Sigmoid colon (tissue), 7 donors: ENCODE measurements around the gene XRRA1. TPM values are rescaled to one million over a fixed set of nuclear protein-coding genes. Genes with fewer than 3 reads are reported as not detected.

Experiments
- DNase-seq: peaks from one replicate; pipeline ENCODE4 v3.0.0-alpha.2; 2019
- H3K27ac ChIP-seq, 4 donors: fragments of 200-600 bp; sonication (generic); one replicate each; pipeline ENCODE4 v1.5.1; 2016 to 2019; ENCODE audit warnings: mild to moderate bottlenecking in 1 of 4
- H3K27me3 ChIP-seq, 3 donors: fragments of 200-600 bp; sonication (generic); one replicate each; pipeline ENCODE4 v1.5.1; 2019; ENCODE audit warnings: mild to moderate bottlenecking in 1 of 3
- H3K36me3 ChIP-seq, 4 donors: fragments of 200-600 bp; sonication (generic); one replicate each; pipeline ENCODE4 v1.5.1; 2016 to 2019
- H3K4me1 ChIP-seq, 4 donors: fragments of 200-600 bp; sonication (generic); one replicate each; pipeline ENCODE4 v1.5.1; 2017 to 2019
- H3K4me3 ChIP-seq, 4 donors: fragments of 200-600 bp; sonication (generic); one replicate each; pipeline ENCODE4 v1.5.1; 2017 to 2019; ENCODE audit warnings: mild to moderate bottlenecking in 2 of 4, moderate library complexity in 1 of 4
- H3K9me3 ChIP-seq, 4 donors: fragments of 200-600 bp in 3 of 4; sonication (generic) in 3 of 4; one replicate each; pipeline versions ENCODE4 v1.5.1 to v1.6.1; 2013 to 2019
- CTCF ChIP-seq, 4 experiments: fragments of 450-650 bp in 3 of 4; fragments of 200-600 bp in 1 of 4; IDR thresholded peaks; one replicate each; pipeline ENCODE4 v1.5.1; 2016 to 2019; ENCODE audit warnings: antibody characterized with exemption in 4 of 4, mild to moderate bottlenecking in 3 of 4, moderate library complexity in 2 of 4
- EP300 ChIP-seq, 4 donors: sonication (generic); formaldehyde crosslinking; IDR thresholded peaks; one replicate each; pipeline ENCODE4 v1.6.1; 2017; ENCODE audit warnings: antibody characterized with exemption in 4 of 4
- POLR2A ChIP-seq, 2 donors: fragments of 450-650 bp; IDR thresholded peaks; one replicate each; pipeline ENCODE4 v1.6.1; 2016; ENCODE audit warnings: antibody characterized with exemption in 2 of 2, mild to moderate bottlenecking in 2 of 2, moderate library complexity in 2 of 2
- POLR2AphosphoS5 ChIP-seq, 4 donors: sonication (generic); formaldehyde crosslinking; IDR thresholded peaks; one replicate each; pipeline ENCODE4 v1.6.1; 2017; ENCODE audit warnings: antibody characterized with exemption in 4 of 4
- WGBS, 2 donors: extraction: QIAGEN DNeasy Blood & Tissue Kit; methylation state at CpG; one replicate each; pipeline ENCODE4 v1.1.7; 2013; 5-methylcytosine and 5-hydroxymethylcytosine counted together
- intact Hi-C: fragments of 100-400 bp; cut with DNase I; formaldehyde crosslinking; loops from one replicate; pipeline ENCODE4 v1.15.1; 2023
- polyA plus RNA-seq, 3 donors: library from polyadenylated mRNA; stranded (reverse); fragments of 200-250 nt; gene quantifications; one replicate each; pipeline ENCODE4 v1.2.3, GENCODE V29; 2013
- total RNA-seq, 4 donors: library from RNA; depleted of rRNA; stranded (reverse); fragments of >200 nt; gene quantifications; one replicate each; pipeline ENCODE4 v1.1.0, GENCODE V29; 2016
- donor health status: healthy with polysubstance abuse.
- donor health status: Bipolar disorder and iron deficiency.
- donor health status: healthy.

The XRRA1 gene
- total and polyA plus RNA-seq, 7 donors, result under 0.01 to 27.3 (median 11.9) TPM

- intact Hi-C loops, result no loop called here
- TF ChIP-seq CTCF (IDR thresholded peaks at IDR 0.05), result no peak
- no peak for TF ChIP-seq POLR2A (IDR thresholded peaks at IDR 0.05)
- TF ChIP-seq EP300 (IDR thresholded peaks at IDR 0.05), result no peak
- TF ChIP-seq POLR2AphosphoS5 (IDR thresholded peaks at IDR 0.05), result no peak
- Histone ChIP-seq H3K9me3 (no peaks in the 10 kb centered on the region), H3K27me3 (no peaks in the 10 kb centered on the region), H3K4me3 (no peak overlapping the region), H3K36me3 (peaks cover 3 to 90% (median 9%) of the 10 kb centered on the region in 4 donors), H3K4me1 (no peaks in the 10 kb centered on the region), H3K27ac (no peak overlapping the region)
- DNase-seq, result no peak
- WGBS, 2 donors, result 84 to 89% methylated on average over 7 of the region's 7 CpGs
Observed at GRCh38 chr11:74849525-74850391, 99.1 kb downstream of the XRRA1 start.

- Histone ChIP-seq H3K27me3 (no peaks in the 10 kb centered on the region), H3K9me3 (no peaks in the 10 kb centered on the region), H3K4me3 (no peak overlapping the region), H3K27ac (no peak overlapping the region), H3K36me3 (peaks cover 5 to 93% (median 10%) of the 10 kb centered on the region in 4 donors), H3K4me1 (no peaks in the 10 kb centered on the region)
- no peak for DNase-seq
- WGBS, 2 donors, result 98% methylated on average over 6 of the region's 6 CpGs
- TF ChIP-seq POLR2A (IDR thresholded peaks at IDR 0.05) (no peak), EP300 (IDR thresholded peaks at IDR 0.05) (no peak), POLR2AphosphoS5 (IDR thresholded peaks at IDR 0.05) (no peak), CTCF (IDR thresholded peaks at IDR 0.05) (no peak)
- intact Hi-C loops, result no loop called here
Observed at GRCh38 chr11:74847895-74848294, 101.0 kb downstream of the XRRA1 start.

GRCh38 chr11:74847395-74847794, 101.5 kb downstream of the XRRA1 start:
- H3K36me3 ChIP-seq, result peaks cover 5 to 93% (median 8%) of the 10 kb centered on the region in 4 donors
- no peak for DNase-seq

GRCh38 chr11:74846770-74847169, 102.1 kb downstream of the XRRA1 start:
- H3K4me1 ChIP-seq, result peaks cover 0 to 6% (median 0%) of the 10 kb centered on the region in 4 donors
- peaks cover 0 to 91% (median 6%) of the 10 kb centered on the region in 4 donors for H3K36me3 ChIP-seq
- no peak for DNase-seq
- no peak overlapping the region for H3K27ac ChIP-seq
- H3K27me3 ChIP-seq, result no peaks in the 10 kb centered on the region
- no peak overlapping the region for H3K4me3 ChIP-seq
- H3K9me3 ChIP-seq, result no peaks in the 10 kb centered on the region
- WGBS, 2 donors, result 87 to 88% methylated on average over 2 of the region's 2 CpGs
- TF ChIP-seq CTCF (IDR thresholded peaks at IDR 0.05), result no peak
- TF ChIP-seq POLR2A (IDR thresholded peaks at IDR 0.05), result no peak
- no peak for TF ChIP-seq EP300 (IDR thresholded peaks at IDR 0.05)
- TF ChIP-seq POLR2AphosphoS5 (IDR thresholded peaks at IDR 0.05), result no peak
- intact Hi-C loops, result no loop called here

More at GRCh38 chr11:74847395-74847794, 101.5 kb downstream of the XRRA1 start:
- Histone ChIP-seq H3K9me3 (no peaks in the 10 kb centered on the region), H3K4me3 (no peak overlapping the region), H3K4me1 (peaks cover 0 to under 1% (median 0%) of the 10 kb centered on the region in 4 donors), H3K27me3 (no peaks in the 10 kb centered on the region), H3K27ac (no peak overlapping the region)
- TF ChIP-seq POLR2AphosphoS5 (IDR thresholded peaks at IDR 0.05), result no peak
- no peak for TF ChIP-seq POLR2A (IDR thresholded peaks at IDR 0.05)
- no peak for TF ChIP-seq EP300 (IDR thresholded peaks at IDR 0.05)
- no peak for TF ChIP-seq CTCF (IDR thresholded peaks at IDR 0.05)
- WGBS, 2 donors, result 92% methylated on average over 1 of the region's 1 CpG
- intact Hi-C loops, result no loop called here
